HEK293T (cell line): ENCODE results near the gene JPH4.

Experiments
- ARNT ChIP-seq: fragments of 450-650 bp; IDR thresholded peaks from 2 replicates; pipeline ENCODE4 v1.6.1; 2017; ENCODE audit warnings: mild to moderate bottlenecking
- BHLHE40 ChIP-seq: fragments of 450-650 bp; IDR thresholded peaks from 2 replicates; pipeline ENCODE4 v1.6.1; 2016; ENCODE audit warnings: mild to moderate bottlenecking, moderate library complexity, borderline replicate concordance
- CTBP1 ChIP-seq: fragments of 450-650 bp; IDR thresholded peaks from 2 replicates; pipeline ENCODE4 v1.6.1; 2016; ENCODE audit warnings: borderline replicate concordance
- FOXK2 ChIP-seq: fragments of 450-650 bp; IDR thresholded peaks from 2 replicates; pipeline ENCODE4 v1.6.1; 2016; ENCODE audit warnings: mild to moderate bottlenecking
- LEF1 ChIP-seq: fragments of 450-650 bp; IDR thresholded peaks from 2 replicates; pipeline ENCODE4 v1.6.1; 2017; ENCODE audit warnings: mild to moderate bottlenecking, borderline replicate concordance
- NFRKB ChIP-seq: fragments of 450-650 bp; IDR thresholded peaks from 2 replicates; pipeline ENCODE4 v1.6.1; 2016; ENCODE audit warnings: mild to moderate bottlenecking, moderate library complexity
- SP1 ChIP-seq: fragments of 450-650 bp; IDR thresholded peaks from 2 replicates; pipeline ENCODE4 v1.6.1; 2017
- SUZ12 ChIP-seq: fragments of 450-650 bp; IDR thresholded peaks from 2 replicates; pipeline ENCODE4 v1.6.1; 2016; ENCODE audit warnings: mild to moderate bottlenecking
- TARDBP ChIP-seq: fragments of 450-650 bp; IDR thresholded peaks from 2 replicates; pipeline ENCODE4 v1.6.1; 2016
- ZNF384 ChIP-seq: fragments of 450-650 bp; IDR thresholded peaks from 2 replicates; pipeline ENCODE4 v1.6.1; 2016

DNA sequence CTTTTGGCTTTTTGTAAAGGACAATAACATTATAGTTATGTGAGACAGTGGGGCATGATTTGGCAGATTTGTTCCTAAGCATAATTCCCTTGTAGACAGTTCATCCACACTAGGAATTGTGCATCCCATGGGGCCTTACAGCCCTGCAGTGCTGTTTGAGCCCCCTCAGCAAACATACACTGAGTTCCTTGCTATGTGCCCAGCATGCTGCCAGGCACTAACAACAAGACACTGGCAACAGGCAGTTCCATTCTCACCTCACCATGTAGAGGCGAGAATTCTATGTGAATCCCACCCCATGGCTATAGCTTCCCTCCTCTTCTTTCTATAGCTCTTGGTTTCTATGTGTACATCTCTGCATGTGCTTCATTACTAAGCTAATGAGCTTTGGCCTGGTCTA is 20.6 kb downstream of the JPH4 start:
- TF ChIP-seq LEF1 (no peak), SUZ12 (no peak), CTBP1 (no peak), ZNF384 (no peak), BHLHE40 (no peak), FOXK2 (no peak), ARNT (no peak), SP1 (no peak), TARDBP (no peak), NFRKB (no peak)
